Measurements from ENCODE around the gene DVL1. TPM values are rescaled to one million over a fixed set of nuclear protein-coding genes. Genes with fewer than 3 reads are reported as not detected.

Gene DVL1
- polyA plus RNA-seq, 1 donor from 2014 or later = 100 TPM

DNA sequence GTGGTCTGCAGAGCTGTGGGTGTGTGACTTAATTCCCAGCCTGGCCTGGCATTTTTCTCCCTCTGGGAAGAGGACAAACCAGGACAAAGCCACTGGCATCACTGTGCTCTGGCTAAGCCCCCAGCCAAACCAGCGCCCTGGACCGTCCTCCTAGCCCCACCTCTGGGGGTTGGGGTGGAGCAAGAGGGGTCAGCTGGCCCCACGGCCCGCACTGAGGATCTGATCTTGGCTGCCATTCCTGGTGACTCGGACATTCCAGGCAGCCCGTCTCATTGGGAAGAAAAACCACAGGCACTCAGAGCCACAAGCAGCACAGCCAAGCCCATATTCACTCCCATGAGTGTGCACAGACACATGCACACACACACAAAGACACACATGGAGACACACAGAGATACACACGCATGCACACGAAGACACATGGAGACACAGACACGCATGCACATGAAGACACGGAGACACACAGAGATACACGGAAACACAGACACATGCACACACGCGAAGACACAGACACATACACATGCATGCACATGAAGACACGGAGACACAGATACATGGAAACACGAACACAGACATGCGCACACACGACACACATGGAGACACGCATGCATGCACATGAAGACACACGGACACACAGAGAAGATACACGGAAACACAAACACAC lies 11.4 kb upstream of the DVL1 start:
- H3K27me3 ChIP-seq (ENCODE audit: insufficient read depth, low read depth, low read length) = no peaks in the 10 kb centered on the region
- TF ChIP-seq EP300 (conservative IDR thresholded peaks at IDR 0.05; ENCODE audit: poor library complexity, severe bottlenecking) = no peak
- H3K4me3 ChIP-seq (ENCODE audit: low read length) = no peak overlapping the region
- H4K20me1 ChIP-seq (ENCODE audit: insufficient read depth) = no peaks in the 10 kb centered on the region
- no peak overlapping the region for H2AFZ ChIP-seq (ENCODE audit: low read depth, low read length)
- no peak overlapping the region for H3K4me2 ChIP-seq (ENCODE audit: low read length)
- H3K9me3 ChIP-seq (ENCODE audit: low read length) = no peaks in the 10 kb centered on the region
- H3F3A ChIP-seq (ENCODE audit: insufficient read depth, low read length, poor library complexity, severe bottlenecking) = no peaks in the 10 kb centered on the region
- no peaks in the 10 kb centered on the region for H3K36me3 ChIP-seq (ENCODE audit: insufficient read depth, low read length)
- no peaks in the 10 kb centered on the region for H3K9me2 ChIP-seq (ENCODE audit: insufficient read depth, low read length)
- no peak overlapping the region for H3K9ac ChIP-seq (ENCODE audit: low read length)
- H3K79me2 ChIP-seq (replicated peaks; ENCODE audit: insufficient read depth, low read length) = no peaks in the 10 kb centered on the region
- H3K27ac ChIP-seq (ENCODE audit: low read length) = no peak overlapping the region

DNA sequence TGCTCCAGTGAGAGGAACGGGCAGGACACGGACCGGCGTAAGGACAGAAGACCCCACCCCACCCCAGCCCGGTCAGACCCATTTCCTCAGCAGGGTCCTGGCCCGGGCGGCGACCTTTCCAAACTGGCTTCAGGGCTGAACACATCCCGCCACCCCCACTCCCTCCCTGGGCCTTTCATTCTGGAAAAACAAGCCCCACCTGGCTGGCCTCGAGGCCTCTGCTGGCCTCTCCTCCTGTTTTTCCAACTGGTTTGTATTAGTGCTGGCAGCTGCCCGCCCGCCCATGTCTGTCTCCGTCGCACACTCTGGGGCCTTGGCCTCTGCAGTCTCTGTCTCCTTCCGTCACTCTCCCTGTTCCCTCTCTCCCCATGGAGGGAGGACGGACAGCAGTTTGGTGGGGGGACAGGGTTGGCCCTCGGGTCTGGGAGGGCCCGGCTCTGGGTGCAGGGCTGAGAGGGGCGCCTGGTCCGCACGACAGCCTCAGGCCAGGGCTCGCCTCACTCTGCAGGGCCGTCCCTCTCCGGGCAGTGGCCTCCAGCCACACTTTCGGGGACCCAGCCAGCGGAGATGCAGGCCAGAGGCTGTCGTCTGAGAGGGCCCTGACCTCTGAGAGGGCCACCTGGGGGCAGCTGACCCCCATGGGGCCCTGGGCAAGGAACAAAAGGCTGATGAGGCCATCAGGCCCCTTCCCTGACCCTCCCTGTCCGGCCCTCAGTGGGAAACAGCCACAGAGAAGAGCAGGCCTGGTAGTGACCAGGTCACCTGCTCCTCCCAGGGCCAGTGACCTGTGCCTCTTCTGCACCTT lies 10.6 kb upstream of the DVL1 start:
- no peak overlapping the region for H3K27ac ChIP-seq (ENCODE audit: low read length)
- no peak overlapping the region for H3K9ac ChIP-seq (ENCODE audit: low read length)
- H3K27me3 ChIP-seq (ENCODE audit: insufficient read depth, low read depth, low read length) = peaks cover 4% of the 10 kb centered on the region
- no peaks in the 10 kb centered on the region for H3K79me2 ChIP-seq (replicated peaks; ENCODE audit: insufficient read depth, low read length)
- no peak overlapping the region for H3K4me2 ChIP-seq (ENCODE audit: low read length)
- no peaks in the 10 kb centered on the region for H3K36me3 ChIP-seq (ENCODE audit: insufficient read depth, low read length)
- H2AFZ ChIP-seq (ENCODE audit: low read depth, low read length) = no peak overlapping the region
- no peaks in the 10 kb centered on the region for H3K9me3 ChIP-seq (ENCODE audit: low read length)
- H3F3A ChIP-seq (ENCODE audit: insufficient read depth, low read length, poor library complexity, severe bottlenecking) = no peaks in the 10 kb centered on the region
- no peak overlapping the region for H3K4me3 ChIP-seq (ENCODE audit: low read length)
- H3K9me2 ChIP-seq (ENCODE audit: insufficient read depth, low read length) = no peaks in the 10 kb centered on the region
- TF ChIP-seq TAF1 (IDR thresholded peaks at IDR 0.05; ENCODE audit: low read depth) = no peak
- no peak for TF ChIP-seq EP300 (conservative IDR thresholded peaks at IDR 0.05; ENCODE audit: poor library complexity, severe bottlenecking)
- TF ChIP-seq, protein P1, sequence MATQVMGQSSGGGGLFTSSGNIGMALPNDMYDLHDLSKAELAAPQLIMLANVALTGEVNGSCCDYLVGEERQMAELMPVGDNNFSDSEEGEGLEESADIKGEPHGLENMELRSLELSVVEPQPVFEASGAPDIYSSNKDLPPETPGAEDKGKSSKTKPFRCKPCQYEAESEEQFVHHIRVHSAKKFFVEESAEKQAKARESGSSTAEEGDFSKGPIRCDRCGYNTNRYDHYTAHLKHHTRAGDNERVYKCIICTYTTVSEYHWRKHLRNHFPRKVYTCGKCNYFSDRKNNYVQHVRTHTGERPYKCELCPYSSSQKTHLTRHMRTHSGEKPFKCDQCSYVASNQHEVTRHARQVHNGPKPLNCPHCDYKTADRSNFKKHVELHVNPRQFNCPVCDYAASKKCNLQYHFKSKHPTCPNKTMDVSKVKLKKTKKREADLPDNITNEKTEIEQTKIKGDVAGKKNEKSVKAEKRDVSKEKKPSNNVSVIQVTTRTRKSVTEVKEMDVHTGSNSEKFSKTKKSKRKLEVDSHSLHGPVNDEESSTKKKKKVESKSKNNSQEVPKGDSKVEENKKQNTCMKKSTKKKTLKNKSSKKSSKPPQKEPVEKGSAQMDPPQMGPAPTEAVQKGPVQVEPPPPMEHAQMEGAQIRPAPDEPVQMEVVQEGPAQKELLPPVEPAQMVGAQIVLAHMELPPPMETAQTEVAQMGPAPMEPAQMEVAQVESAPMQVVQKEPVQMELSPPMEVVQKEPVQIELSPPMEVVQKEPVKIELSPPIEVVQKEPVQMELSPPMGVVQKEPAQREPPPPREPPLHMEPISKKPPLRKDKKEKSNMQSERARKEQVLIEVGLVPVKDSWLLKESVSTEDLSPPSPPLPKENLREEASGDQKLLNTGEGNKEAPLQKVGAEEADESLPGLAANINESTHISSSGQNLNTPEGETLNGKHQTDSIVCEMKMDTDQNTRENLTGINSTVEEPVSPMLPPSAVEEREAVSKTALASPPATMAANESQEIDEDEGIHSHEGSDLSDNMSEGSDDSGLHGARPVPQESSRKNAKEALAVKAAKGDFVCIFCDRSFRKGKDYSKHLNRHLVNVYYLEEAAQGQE (IDR thresholded peaks at IDR 0.05; ENCODE audit: borderline replicate concordance) = no peak
- TF ChIP-seq RAD21 (conservative IDR thresholded peaks at IDR 0.05) = no peak
- no peak for TF ChIP-seq EZH2 (IDR thresholded peaks at IDR 0.05; ENCODE audit: borderline replicate concordance, insufficient read depth, low read length, poor library complexity, severe bottlenecking)
- no peak for TF ChIP-seq POLR2AphosphoS5 (IDR thresholded peaks at IDR 0.05)
- TF ChIP-seq SMC3 (conservative IDR thresholded peaks at IDR 0.05; ENCODE audit: poor library complexity) = no peak
- TF ChIP-seq, protein P2, sequence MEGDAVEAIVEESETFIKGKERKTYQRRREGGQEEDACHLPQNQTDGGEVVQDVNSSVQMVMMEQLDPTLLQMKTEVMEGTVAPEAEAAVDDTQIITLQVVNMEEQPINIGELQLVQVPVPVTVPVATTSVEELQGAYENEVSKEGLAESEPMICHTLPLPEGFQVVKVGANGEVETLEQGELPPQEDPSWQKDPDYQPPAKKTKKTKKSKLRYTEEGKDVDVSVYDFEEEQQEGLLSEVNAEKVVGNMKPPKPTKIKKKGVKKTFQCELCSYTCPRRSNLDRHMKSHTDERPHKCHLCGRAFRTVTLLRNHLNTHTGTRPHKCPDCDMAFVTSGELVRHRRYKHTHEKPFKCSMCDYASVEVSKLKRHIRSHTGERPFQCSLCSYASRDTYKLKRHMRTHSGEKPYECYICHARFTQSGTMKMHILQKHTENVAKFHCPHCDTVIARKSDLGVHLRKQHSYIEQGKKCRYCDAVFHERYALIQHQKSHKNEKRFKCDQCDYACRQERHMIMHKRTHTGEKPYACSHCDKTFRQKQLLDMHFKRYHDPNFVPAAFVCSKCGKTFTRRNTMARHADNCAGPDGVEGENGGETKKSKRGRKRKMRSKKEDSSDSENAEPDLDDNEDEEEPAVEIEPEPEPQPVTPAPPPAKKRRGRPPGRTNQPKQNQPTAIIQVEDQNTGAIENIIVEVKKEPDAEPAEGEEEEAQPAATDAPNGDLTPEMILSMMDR (IDR thresholded peaks at IDR 0.05; ENCODE audit: poor library complexity, severe bottlenecking) = no peak
- no peak for TF ChIP-seq MXI1 (conservative IDR thresholded peaks at IDR 0.05; ENCODE audit: poor library complexity, severe bottlenecking)
- H4K20me1 ChIP-seq (ENCODE audit: insufficient read depth) = no peaks in the 10 kb centered on the region
